Neuronal stem cell (in vitro differentiated cells): ENCODE measurements around the gene USP32.
"Not testable (repeated sequence)": the region's sequence is repeated elsewhere in the genome, so short reads cannot be mapped to it uniquely, and the experiment has no call there.

Experiments used
- DNase-seq: peaks from one replicate; pipeline ENCODE4 v3.0.0-alpha.2; 2013; ENCODE audit warnings: low spot score
- H2AFZ ChIP-seq: one replicate; pipeline ENCODE4 v1.6.1; 2013; ENCODE audit warnings: mild to moderate bottlenecking, low read length, inconsistent platforms
- H2AK5ac ChIP-seq: 2 replicates; pipeline ENCODE4 v1.6.1; 2013; ENCODE audit warnings: low read depth, mild to moderate bottlenecking, inconsistent platforms, low read length, moderate library complexity, mixed read lengths
- H2BK120ac ChIP-seq: 2 replicates; pipeline ENCODE4 v1.6.1; 2013; ENCODE audit warnings: low read depth, mild to moderate bottlenecking, inconsistent platforms, low read length, moderate library complexity, mixed read lengths
- H2BK12ac ChIP-seq: one replicate; pipeline ENCODE4 v1.6.1; 2013; ENCODE audit warnings: low read length, inconsistent platforms
- H2BK15ac ChIP-seq: 2 replicates; pipeline ENCODE4 v1.6.1; 2013; ENCODE audit warnings: mild to moderate bottlenecking, low read length, inconsistent platforms, mixed read lengths
- H2BK5ac ChIP-seq: one replicate; pipeline ENCODE4 v1.6.1; 2013; ENCODE audit warnings: inconsistent platforms, mild to moderate bottlenecking, low read length, moderate library complexity
- H3K14ac ChIP-seq: one replicate; pipeline ENCODE4 v1.6.1; 2013; ENCODE audit warnings: low read length, inconsistent platforms
- H3K18ac ChIP-seq: 2 replicates; pipeline ENCODE4 v1.6.1; 2013; ENCODE audit warnings: low read length, inconsistent platforms
- H3K23ac ChIP-seq: 2 replicates; pipeline ENCODE4 v1.6.1; 2013; ENCODE audit warnings: low read depth, mild to moderate bottlenecking, mixed read lengths, low read length, inconsistent platforms; ENCODE audit not compliant: poor library complexity
- H3K27ac ChIP-seq: replicated peaks from 3 replicates; pipeline ENCODE4 v1.5.1; 2013; ENCODE audit warnings: low read length, inconsistent platforms
- H3K27me3 ChIP-seq, 3 experiments: 2 replicates each; pipeline ENCODE4 v1.6.1; 2013; ENCODE audit warnings: low read length in 3 of 3, mild to moderate bottlenecking in 2 of 3, inconsistent platforms in 1 of 3, low read depth in 1 of 3, mixed read lengths in 1 of 3, moderate library complexity in 1 of 3; ENCODE audit not compliant: control insufficient read depth in 3 of 3, insufficient read depth in 3 of 3
- H3K36me3 ChIP-seq, 2 donors: replicated peaks in 1 of 2; 2 replicates each; pipeline ENCODE4 v1.6.1; 2013; ENCODE audit warnings: low read length in 2 of 2; ENCODE audit not compliant: control insufficient read depth in 2 of 2, insufficient read depth in 2 of 2
- H3K4ac ChIP-seq: 2 replicates; pipeline ENCODE4 v1.6.1; 2013; ENCODE audit warnings: inconsistent platforms, mild to moderate bottlenecking, low read length, moderate library complexity
- H3K4me1 ChIP-seq, 2 donors: 1 replicate in 1 of 2; 2 replicates in 1 of 2; pipeline ENCODE4 v1.6.1; 2013; ENCODE audit warnings: low read length in 2 of 2, low read depth in 1 of 2; ENCODE audit not compliant: control insufficient read depth in 2 of 2, insufficient read depth in 1 of 2
- H3K4me2 ChIP-seq: one replicate; pipeline ENCODE4 v1.6.1; 2013; ENCODE audit warnings: mild to moderate bottlenecking, low read length, inconsistent platforms; ENCODE audit not compliant: insufficient read depth, poor library complexity, severe bottlenecking
- H3K4me3 ChIP-seq, 2 donors: 2 replicates each; pipeline ENCODE4 v1.5.1; 2013; ENCODE audit warnings: low read length in 2 of 2, mild to moderate bottlenecking in 2 of 2, inconsistent platforms in 1 of 2, moderate library complexity in 1 of 2
- H3K79me1 ChIP-seq: one replicate; pipeline ENCODE4 v1.6.1; 2013; ENCODE audit warnings: low read depth, mild to moderate bottlenecking, inconsistent platforms, low read length, moderate library complexity
- H3K9ac ChIP-seq: one replicate; pipeline ENCODE4 v1.6.1; 2013; ENCODE audit warnings: mild to moderate bottlenecking, low read depth, low read length, inconsistent platforms; ENCODE audit not compliant: poor library complexity
- H3K9me3 ChIP-seq, 2 donors: replicated peaks in 1 of 2; 2 replicates each; pipeline versions ENCODE3 to v1.6.1; 2013; ENCODE audit warnings: low read length in 2 of 2, mild to moderate bottlenecking in 2 of 2, inconsistent platforms in 1 of 2, low read depth in 1 of 2, mixed read lengths in 1 of 2, moderate library complexity in 1 of 2; ENCODE audit not compliant: control insufficient read depth in 2 of 2, insufficient read depth in 1 of 2
- H4K8ac ChIP-seq: one replicate; pipeline ENCODE4 v1.6.1; 2013; ENCODE audit warnings: low read depth, mild to moderate bottlenecking, inconsistent platforms, low read length, moderate library complexity
- H4K91ac ChIP-seq: one replicate; pipeline ENCODE4 v1.6.1; 2013; ENCODE audit warnings: low read length, low read depth, mild to moderate bottlenecking, inconsistent platforms; ENCODE audit not compliant: poor library complexity
- WGBS, 2 donors: extraction: QIAGEN DNeasy Blood & Tissue Kit; methylation state at CpG; one replicate each; pipeline ENCODE4 v1.1.7; 2013; ENCODE audit warnings: missing lambda C conversion rate in 2 of 2, mixed read lengths in 1 of 2; ENCODE audit not compliant: insufficient read length in 2 of 2, insufficient replicate concordance in 1 of 2; ENCODE audit errors: extremely low coverage in 2 of 2; 5-methylcytosine and 5-hydroxymethylcytosine counted together

Gene USP32

GRCh38 chr17:60388742-60389141, 3.2 kb downstream of the USP32 start:
- Histone ChIP-seq H2BK5ac (no peak overlapping the region), H3K27me3 (no peaks in the 10 kb centered on the region), H3K27ac (no peak overlapping the region), H3K14ac (no peak overlapping the region), H2BK12ac (no peak overlapping the region), H3K9ac (no peak overlapping the region), H2AFZ (no peak overlapping the region), H4K91ac (no peak overlapping the region), H3K4me3 (no peak overlapping the region), H3K18ac (no peak overlapping the region), H3K9me3 (no peaks in the 10 kb centered on the region), H2BK15ac (no peak overlapping the region), H4K8ac (no peak overlapping the region), H3K36me3 (no peaks in the 10 kb centered on the region), H2AK5ac (no peak overlapping the region), H3K23ac (no peak overlapping the region), H2BK120ac (no peak overlapping the region), H3K4me1 (peaks cover 8 to 10% of the 10 kb centered on the region in 2 donors), H3K4me2 (no peak overlapping the region), H3K79me1 (no peaks in the 10 kb centered on the region), H3K4ac (no peak overlapping the region)
- WGBS, 2 donors = no CpG with 5 or more reads among the region's 3 CpGs
- no peak for DNase-seq

GRCh38 chr17:60387666-60388065, 4.3 kb downstream of the USP32 start:
- no peak for DNase-seq
- no peaks in the 10 kb centered on the region for H3K9me3 ChIP-seq
- H3K4ac ChIP-seq = no peak overlapping the region
- no peak overlapping the region for H2BK120ac ChIP-seq
- no peak overlapping the region for H2BK5ac ChIP-seq
- no peak overlapping the region for H3K4me3 ChIP-seq
- no peak overlapping the region for H2AFZ ChIP-seq
- H3K27me3 ChIP-seq = no peaks in the 10 kb centered on the region
- no peak overlapping the region for H3K27ac ChIP-seq
- H3K9ac ChIP-seq = no peak overlapping the region
- no peak overlapping the region for H2BK15ac ChIP-seq
- no CpG with 5 or more reads among the region's 3 CpGs for WGBS, 2 donors
- no peak overlapping the region for H4K91ac ChIP-seq
- no peak overlapping the region for H4K8ac ChIP-seq
- H2AK5ac ChIP-seq = no peak overlapping the region
- H2BK12ac ChIP-seq = no peak overlapping the region
- no peak overlapping the region for H3K4me2 ChIP-seq
- no peak overlapping the region for H3K14ac ChIP-seq
- H3K23ac ChIP-seq = no peak overlapping the region
- no peaks in the 10 kb centered on the region for H3K79me1 ChIP-seq
- H3K36me3 ChIP-seq = no peaks in the 10 kb centered on the region
- peaks cover 6 to 8% of the 10 kb centered on the region in 2 donors for H3K4me1 ChIP-seq
- no peak overlapping the region for H3K18ac ChIP-seq

GRCh38 chr17:60386147-60387058, 5.5 kb downstream of the USP32 start:
- no peak overlapping the region for H2BK12ac ChIP-seq
- H2BK120ac ChIP-seq = no peak overlapping the region
- no peak overlapping the region for H3K14ac ChIP-seq
- no CpG with 5 or more reads among the region's 4 CpGs for WGBS, 2 donors
- no peaks in the 10 kb centered on the region for H3K27me3 ChIP-seq
- H2BK5ac ChIP-seq = no peak overlapping the region
- H3K23ac ChIP-seq = no peak overlapping the region
- H3K4ac ChIP-seq = no peak overlapping the region
- H3K4me3 ChIP-seq = no peak overlapping the region
- H3K79me1 ChIP-seq = no peaks in the 10 kb centered on the region
- H3K4me1 ChIP-seq = peaks cover 6 to 8% of the 10 kb centered on the region in 2 donors
- H3K9ac ChIP-seq = no peak overlapping the region
- H3K27ac ChIP-seq = no peak overlapping the region
- no peak overlapping the region for H4K91ac ChIP-seq
- no peak overlapping the region for H3K4me2 ChIP-seq
- no peak overlapping the region for H2AFZ ChIP-seq
- no peak overlapping the region for H2BK15ac ChIP-seq
- H3K9me3 ChIP-seq = no peaks in the 10 kb centered on the region
- no peak overlapping the region for H4K8ac ChIP-seq
- no peak overlapping the region for H2AK5ac ChIP-seq
- peaks cover 0 to 5% of the 10 kb centered on the region in 2 donors for H3K36me3 ChIP-seq
- DNase-seq = no peak
- no peak overlapping the region for H3K18ac ChIP-seq

- H4K8ac ChIP-seq, H2BK120ac ChIP-seq, H3K4me2 ChIP-seq, H3K9me3 ChIP-seq, H3K27ac ChIP-seq, H3K4me1 ChIP-seq, H3K23ac ChIP-seq, H3K4me3 ChIP-seq, H3K14ac ChIP-seq, H3K27me3 ChIP-seq, H3K79me1 ChIP-seq, H4K91ac ChIP-seq, H2BK12ac ChIP-seq, H3K36me3 ChIP-seq, DNase-seq, H3K18ac ChIP-seq, H2BK15ac ChIP-seq, H2AK5ac ChIP-seq, H3K4ac ChIP-seq, H2AFZ ChIP-seq, H2BK5ac ChIP-seq, H3K9ac ChIP-seq: not testable (repeated sequence)
- WGBS, 2 donors = no CpG with 5 or more reads among the region's 7 CpGs
Observed at GRCh38 chr17:60384921-60385320, 7.0 kb downstream of the USP32 start.
